ENCODE measurements around the gene SIL1. TPM values are rescaled to one million over a fixed set of nuclear protein-coding genes. Genes with fewer than 3 reads are reported as not detected.

Gene SIL1
- total and polyA plus RNA-seq, 2 of the 13 experiments (the other 11 are each of a cell fraction or from before 2014, with no cell fraction given) = 26.0 to 30.0 TPM

- no peak overlapping the region for H3K27ac ChIP-seq (ENCODE audit: extremely low read length, insufficient read depth, low read length)
- no peak overlapping the region for H3K4me2 ChIP-seq (ENCODE audit: low read depth, low read length)
- CTCF ChIA-PET (ENCODE audit: low intra/inter-chr PET ratio, low total read pairs) = no interaction called here
- H3K4me1 ChIP-seq (ENCODE audit: insufficient read depth, low read length) = no peaks in the 10 kb centered on the region
- H3K9me3 ChIP-seq (ENCODE audit: low read length) = no peaks in the 10 kb centered on the region
- peaks cover 4 to 15% of the 10 kb centered on the region in 2 experiments; a peak in 4 of 5 replicates for H3K36me3 ChIP-seq (replicated peaks in 1 of 2; ENCODE audit: control insufficient read depth in 1 of 2, insufficient read depth in 2 of 2, low read length in 2 of 2)
- ATAC-seq (no peak), FAIRE-seq (no peak), DNase-seq (ENCODE audit: low spot score) (no peak)
- H4K20me1 ChIP-seq (ENCODE audit: insufficient read depth, low read length) = no peaks in the 10 kb centered on the region
- WGBS (ENCODE audit: low lambda C conversion rate) = 96% methylated on average over 3 of the region's 3 CpGs
- no peak overlapping the region for H3K9ac ChIP-seq (ENCODE audit: insufficient read depth, low read depth, low read length)
- TF ChIP-seq GPN1 (CRISPR knock-in tag; IDR thresholded peaks at IDR 0.05; ENCODE audit: borderline replicate concordance) = no peak
- TF ChIP-seq MAFK (conservative IDR thresholded peaks at IDR 0.05 in 1 of 2, IDR thresholded peaks at IDR 0.05 in 1 of 2; ENCODE audit: low read length in 2 of 2) = no peak
- TF ChIP-seq CCDC6 (CRISPR knock-in tag; IDR thresholded peaks at IDR 0.05) = no peak
- TF ChIP-seq ZNF180 (CRISPR knock-in tag; IDR thresholded peaks at IDR 0.05; ENCODE audit: borderline replicate concordance, low read depth) = no peak
- TF ChIP-seq NR2C2 (CRISPR knock-in tag; IDR thresholded peaks at IDR 0.05; ENCODE audit: borderline replicate concordance) = no peak
- TF ChIP-seq HCFC1 (IDR thresholded peaks at IDR 0.05; ENCODE audit: low read depth, low read length) = no peak
- no peak for TF ChIP-seq SMAD1 (CRISPR knock-in tag; IDR thresholded peaks at IDR 0.05; ENCODE audit: borderline replicate concordance, low read depth)
- TF ChIP-seq LRRFIP1 (CRISPR knock-in tag; conservative IDR thresholded peaks at IDR 0.05) = no peak
- TF ChIP-seq ZBTB21 (CRISPR knock-in tag; IDR thresholded peaks at IDR 0.05) = no peak
- TF ChIP-seq ZNF713 (CRISPR knock-in tag; IDR thresholded peaks at IDR 0.05) = no peak
- intact Hi-C loops (cut with micrococcal nuclease; ENCODE audit: unreplicated experiment) = no loop called here
- H3K4me3 ChIP-seq (replicated peaks in 1 of 3; ENCODE audit: insufficient read depth in 1 of 3, low read depth in 2 of 3, low read length in 3 of 3) = no peak overlapping the region
- in situ Hi-C loops (cut with HindIII; ENCODE audit: extremely low pct_ligation_motif_present, low pct_unique_long_range_greater_than_20kb) = no loop called here
- POLR2A ChIA-PET = no interaction called here
- no peaks in the 10 kb centered on the region; a peak in 1 of 5 replicates for H3K27me3 ChIP-seq (ENCODE audit: control insufficient read depth in 1 of 2, insufficient read depth in 2 of 2, low read length in 2 of 2)
- no TSS peak for BruUV-seq (replicated peaks)
- no peak overlapping the region for H2AFZ ChIP-seq (ENCODE audit: low read length)
- no peaks in the 10 kb centered on the region for H3K79me2 ChIP-seq (ENCODE audit: insufficient read depth, low read length)
These were observed 176.8 kb downstream of the SIL1 start for GRCh38 chr5:139021346-139021745.
